Measurements from ENCODE around the gene SEMA3C.

DNA sequence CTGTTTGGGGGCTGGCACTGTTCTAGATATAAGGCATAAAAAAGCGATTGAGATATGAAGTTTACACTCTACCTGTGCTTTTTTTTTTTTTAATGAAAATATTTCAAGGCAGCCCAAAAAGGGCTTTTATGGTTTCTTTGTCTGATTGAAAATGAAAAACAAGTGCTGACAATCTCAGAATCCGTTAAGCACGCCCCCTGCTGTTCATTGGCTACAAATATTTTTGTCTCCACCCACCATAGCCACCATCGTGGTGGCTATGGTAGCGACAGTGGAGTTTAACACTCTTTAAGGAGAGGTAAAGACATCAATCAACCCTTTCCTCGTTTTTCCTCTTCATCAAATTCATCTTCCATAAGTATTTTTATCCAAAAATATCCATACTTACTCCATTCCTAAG is 186.2 kb downstream of the SEMA3C start:
- TF ChIP-seq POLR2A (IDR thresholded peaks at IDR 0.05; ENCODE audit: low read depth) = no peak
- TF ChIP-seq, protein P1, sequence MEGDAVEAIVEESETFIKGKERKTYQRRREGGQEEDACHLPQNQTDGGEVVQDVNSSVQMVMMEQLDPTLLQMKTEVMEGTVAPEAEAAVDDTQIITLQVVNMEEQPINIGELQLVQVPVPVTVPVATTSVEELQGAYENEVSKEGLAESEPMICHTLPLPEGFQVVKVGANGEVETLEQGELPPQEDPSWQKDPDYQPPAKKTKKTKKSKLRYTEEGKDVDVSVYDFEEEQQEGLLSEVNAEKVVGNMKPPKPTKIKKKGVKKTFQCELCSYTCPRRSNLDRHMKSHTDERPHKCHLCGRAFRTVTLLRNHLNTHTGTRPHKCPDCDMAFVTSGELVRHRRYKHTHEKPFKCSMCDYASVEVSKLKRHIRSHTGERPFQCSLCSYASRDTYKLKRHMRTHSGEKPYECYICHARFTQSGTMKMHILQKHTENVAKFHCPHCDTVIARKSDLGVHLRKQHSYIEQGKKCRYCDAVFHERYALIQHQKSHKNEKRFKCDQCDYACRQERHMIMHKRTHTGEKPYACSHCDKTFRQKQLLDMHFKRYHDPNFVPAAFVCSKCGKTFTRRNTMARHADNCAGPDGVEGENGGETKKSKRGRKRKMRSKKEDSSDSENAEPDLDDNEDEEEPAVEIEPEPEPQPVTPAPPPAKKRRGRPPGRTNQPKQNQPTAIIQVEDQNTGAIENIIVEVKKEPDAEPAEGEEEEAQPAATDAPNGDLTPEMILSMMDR (IDR thresholded peaks at IDR 0.05) = no peak
